Activated naive CD8-positive, alpha-beta T cell treated with anti-CD3 and anti-CD28 coated beads, Interleukin-2, amount 10 ng/mL, durations not matched to agents 7 days and 5 days (primary cell): ENCODE data around the gene SYNGR2. TPM values are rescaled to one million over a fixed set of nuclear protein-coding genes. Genes with fewer than 3 reads are reported as not detected.
A peak's percentile ranks its signal among the peaks of the same experiment; 100 is the strongest.

Experiments
- ATAC-seq: fragments of 150-1000 bp; cut with Tn5 transposase; one replicate; pipeline ENCODE4 v1.10.0; 2021; ENCODE audit warnings: low read depth, moderate library complexity
- POLR2A ChIA-PET: fragments of 350-600 bp; sonication (Branson Sonifier 250); formaldehyde crosslinking; loops from one replicate; lab custom pipeline; 2021; ENCODE audit warnings: antibody characterized with exemption; lab: Charles Lee
- DNase-seq: peaks from one replicate; pipeline ENCODE4 v3.0.0; 2021
- H3K27ac Mint-ChIP-seq: one replicate; pipeline ENCODE4 v1.8.0; 2022; ENCODE audit warnings: mild to moderate bottlenecking, mixed read lengths
- H3K27me3 Mint-ChIP-seq: one replicate; pipeline ENCODE4 v1.8.0; 2022; ENCODE audit warnings: mild to moderate bottlenecking, moderate library complexity, mixed read lengths
- H3K36me3 Mint-ChIP-seq: one replicate; pipeline ENCODE4 v1.8.0; 2021; ENCODE audit warnings: mild to moderate bottlenecking, mixed read lengths
- H3K4me1 Mint-ChIP-seq: one replicate; pipeline ENCODE4 v1.8.0; 2021; ENCODE audit warnings: mixed read lengths
- H3K4me3 Mint-ChIP-seq: one replicate; pipeline ENCODE4 v1.8.0; 2022; ENCODE audit warnings: mild to moderate bottlenecking, moderate library complexity, mixed read lengths
- H3K9me3 Mint-ChIP-seq: one replicate; pipeline ENCODE4 v1.8.0; 2021; ENCODE audit warnings: mixed read lengths
- total RNA-seq, 2 experiments: library from RNA; stranded (reverse); gene quantifications; one replicate each; pipeline ENCODE4 v1.2.3, GENCODE V29; 2021

The SYNGR2 gene
- total RNA-seq, 2 experiments from 2014 or later: 43.2 to 50.5 TPM

DNA sequence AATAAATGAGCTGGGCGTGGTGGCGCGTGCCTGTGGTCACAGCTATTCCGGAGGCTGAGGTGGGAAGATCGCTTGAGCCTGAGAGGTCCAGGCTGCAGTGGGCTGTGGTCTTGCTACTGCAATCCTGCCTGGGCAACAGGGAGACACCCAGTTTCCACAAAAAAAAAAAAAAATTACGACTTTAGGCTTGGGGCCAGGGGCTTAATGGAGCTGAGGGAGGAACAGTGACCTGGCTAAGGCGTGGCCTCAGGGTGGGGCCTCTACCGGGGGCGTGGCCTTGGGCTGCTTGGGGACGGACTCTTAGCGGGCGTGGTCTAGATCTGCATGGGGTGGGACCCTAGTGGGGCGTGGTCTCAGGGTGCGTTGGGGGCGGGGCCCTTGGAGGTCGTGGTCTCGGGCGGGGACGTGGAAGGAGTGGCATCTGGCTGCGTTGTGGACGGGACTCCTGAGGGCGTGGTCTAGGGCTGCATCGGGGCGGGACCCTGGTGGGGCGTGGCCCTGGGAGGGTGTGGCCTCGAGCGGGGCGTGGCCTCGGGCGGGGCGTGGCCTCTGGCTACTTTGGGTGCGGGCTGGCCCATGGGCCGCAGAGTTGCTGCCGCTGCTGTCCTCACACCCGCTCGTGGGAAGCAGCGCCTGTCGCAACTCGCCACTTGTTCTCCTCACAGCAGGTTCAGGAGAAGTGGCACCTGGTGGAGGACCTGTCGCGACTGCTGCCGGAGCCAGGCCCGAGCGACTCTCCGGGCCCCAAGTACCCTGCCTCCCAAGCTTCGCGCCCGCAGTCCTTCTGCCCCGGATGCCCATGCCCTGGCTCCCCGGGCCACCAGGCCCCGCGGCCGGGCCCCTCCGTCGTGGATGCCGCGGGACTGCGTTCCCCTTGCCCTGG, 28.0 kb upstream of the SYNGR2 start:
- peak overlapping the region; percentile 22 for H3K4me3 Mint-ChIP-seq

GRCh38 chr17:78141437-78142118, 26.8 kb upstream of the SYNGR2 start:
- no peaks in the 10 kb centered on the region for H3K9me3 Mint-ChIP-seq

More for the DNA sequence above, 28.0 kb upstream of the SYNGR2 start:
- peaks cover 20% of the 10 kb centered on the region for H3K36me3 Mint-ChIP-seq
- no peaks in the 10 kb centered on the region for H3K27me3 Mint-ChIP-seq
- ATAC-seq (peak; percentile 73), DNase-seq (peak; percentile 97)
- H3K9me3 Mint-ChIP-seq: no peaks in the 10 kb centered on the region
- H3K4me1 Mint-ChIP-seq: peaks cover 44% of the 10 kb centered on the region
- peak overlapping the region; percentile 68 for H3K27ac Mint-ChIP-seq
- POLR2A ChIA-PET: interaction anchor here (0.5 to 14.8 kb wide), 12 partner anchors 11 to 1752 kb away, joined by 3 to 380 read pairs (median 4); partner anchors contain the start of genes TMC6, TMC8 and TNRC6C

DNA sequence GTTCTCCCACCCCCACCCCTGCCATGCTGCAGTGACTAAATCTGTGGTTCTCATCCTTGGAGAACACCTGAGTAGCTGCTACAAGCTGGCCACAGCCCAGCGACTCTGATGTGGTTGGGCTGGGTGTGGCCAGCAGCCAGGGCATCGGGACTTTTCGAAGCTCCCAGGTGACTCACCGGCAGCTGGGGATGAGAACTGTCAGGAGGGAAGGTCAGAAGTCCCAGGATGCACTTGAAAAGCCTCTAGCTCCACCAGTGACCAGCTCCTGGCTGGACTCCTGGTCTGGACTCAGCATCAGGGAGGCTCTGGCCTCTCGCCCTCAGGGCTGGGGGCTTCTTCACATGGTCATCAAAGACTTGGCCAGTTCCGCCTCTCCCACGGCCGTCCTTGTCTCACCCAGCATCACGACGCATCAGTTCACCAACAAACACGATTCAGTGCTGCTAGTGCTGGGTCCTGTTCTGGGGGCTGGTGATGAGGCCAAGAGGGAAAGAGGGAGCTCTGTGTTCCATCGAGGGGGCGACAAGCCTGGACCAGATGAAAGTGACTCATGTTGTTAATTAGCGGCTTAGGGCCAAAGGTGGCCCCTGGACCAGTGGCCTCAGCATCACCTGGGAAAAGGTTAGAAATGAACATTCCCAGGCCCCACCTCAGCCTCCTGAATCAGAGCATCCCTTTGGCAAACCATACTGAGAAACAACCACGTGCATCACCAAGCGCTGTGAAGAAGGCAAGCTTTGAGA, 26.1 kb upstream of the SYNGR2 start:
- DNase-seq: no peak
- Mint-ChIP-seq H3K4me3 (no peak overlapping the region), H3K36me3 (peaks cover 10% of the 10 kb centered on the region), H3K27ac (peak overlapping the region; percentile 9), H3K27me3 (no peaks in the 10 kb centered on the region), H3K4me1 (peaks cover 31% of the 10 kb centered on the region), H3K9me3 (no peaks in the 10 kb centered on the region)
- ATAC-seq: no peak
- POLR2A ChIA-PET: interaction anchor here (0.8 to 14.8 kb wide), 6 partner anchors 8 to 27 kb away, joined by 3 to 380 read pairs (median 4); partner anchors contain the start of genes TMC6 and TMC8

More at GRCh38 chr17:78141437-78142118, 26.8 kb upstream of the SYNGR2 start:
- Mint-ChIP-seq H3K4me3 (no peak overlapping the region), H3K27me3 (no peaks in the 10 kb centered on the region), H3K4me1 (peaks cover 36% of the 10 kb centered on the region), H3K36me3 (peaks cover 11% of the 10 kb centered on the region), H3K27ac (no peak overlapping the region)
- POLR2A ChIA-PET: interaction anchor here (0.8 to 14.8 kb wide), 7 partner anchors 7 to 28 kb away, joined by 3 to 380 read pairs (median 4); partner anchors contain the start of genes TMC6 and TMC8
- ATAC-seq (no peak), DNase-seq (no peak)

GRCh38 chr17:78143214-78144146, 24.9 kb upstream of the SYNGR2 start:
- no peaks in the 10 kb centered on the region for H3K9me3 Mint-ChIP-seq
- H3K4me1 Mint-ChIP-seq: peaks cover 29% of the 10 kb centered on the region
- H3K36me3 Mint-ChIP-seq: peaks cover 7% of the 10 kb centered on the region
- DNase-seq (no peak), ATAC-seq (no peak)
- H3K27ac Mint-ChIP-seq: peak overlapping the region; percentile 75
- no peaks in the 10 kb centered on the region for H3K27me3 Mint-ChIP-seq
- POLR2A ChIA-PET: interaction anchor here (0.6 to 14.8 kb wide), 4 partner anchors 9 to 1791 kb away, joined by 3 to 380 read pairs (median 8); partner anchors contain the start of genes TMC6 and TMC8
- H3K4me3 Mint-ChIP-seq: no peak overlapping the region

DNA sequence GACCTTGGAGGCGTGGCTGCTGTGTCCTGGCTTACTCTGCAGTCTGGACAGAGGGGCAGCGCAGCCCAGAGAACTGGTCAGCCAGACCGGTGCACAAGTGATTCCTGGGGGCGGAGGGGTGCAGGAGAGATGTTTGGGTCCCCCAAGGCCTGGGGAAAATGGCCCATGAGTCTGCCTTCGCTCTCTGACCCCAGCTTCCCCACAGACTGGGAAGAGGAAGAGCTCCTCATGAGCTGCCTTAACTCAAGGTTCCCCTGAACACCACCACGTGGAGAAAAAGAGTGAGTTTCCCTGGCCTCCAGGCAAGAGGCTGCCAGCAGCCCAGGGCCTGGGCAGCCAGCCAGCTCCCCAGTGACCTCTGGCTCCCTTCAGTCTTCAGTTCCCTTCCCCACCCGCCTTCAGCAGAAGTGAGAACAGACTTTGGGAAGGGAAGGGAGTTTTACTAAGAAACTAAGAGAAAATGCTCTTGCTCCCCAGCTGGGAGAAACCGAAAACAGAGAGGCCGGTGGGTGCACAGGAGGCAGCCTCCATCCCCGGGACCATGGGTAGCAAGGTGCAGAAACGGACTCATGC, 24.1 kb upstream of the SYNGR2 start:
- POLR2A ChIA-PET: interaction anchor here (1.0 to 14.8 kb wide), 4 partner anchors 10 to 25 kb away, joined by 3 to 380 read pairs (median 8); partner anchors contain the start of genes TMC6 and TMC8
- no peak overlapping the region for H3K4me3 Mint-ChIP-seq
- peaks cover 7% of the 10 kb centered on the region for H3K36me3 Mint-ChIP-seq
- peaks cover 24% of the 10 kb centered on the region for H3K4me1 Mint-ChIP-seq
- DNase-seq (no peak), ATAC-seq (no peak)
- H3K27me3 Mint-ChIP-seq: no peaks in the 10 kb centered on the region
- H3K9me3 Mint-ChIP-seq: no peaks in the 10 kb centered on the region
- peak overlapping the region; percentile 75 for H3K27ac Mint-ChIP-seq

DNA sequence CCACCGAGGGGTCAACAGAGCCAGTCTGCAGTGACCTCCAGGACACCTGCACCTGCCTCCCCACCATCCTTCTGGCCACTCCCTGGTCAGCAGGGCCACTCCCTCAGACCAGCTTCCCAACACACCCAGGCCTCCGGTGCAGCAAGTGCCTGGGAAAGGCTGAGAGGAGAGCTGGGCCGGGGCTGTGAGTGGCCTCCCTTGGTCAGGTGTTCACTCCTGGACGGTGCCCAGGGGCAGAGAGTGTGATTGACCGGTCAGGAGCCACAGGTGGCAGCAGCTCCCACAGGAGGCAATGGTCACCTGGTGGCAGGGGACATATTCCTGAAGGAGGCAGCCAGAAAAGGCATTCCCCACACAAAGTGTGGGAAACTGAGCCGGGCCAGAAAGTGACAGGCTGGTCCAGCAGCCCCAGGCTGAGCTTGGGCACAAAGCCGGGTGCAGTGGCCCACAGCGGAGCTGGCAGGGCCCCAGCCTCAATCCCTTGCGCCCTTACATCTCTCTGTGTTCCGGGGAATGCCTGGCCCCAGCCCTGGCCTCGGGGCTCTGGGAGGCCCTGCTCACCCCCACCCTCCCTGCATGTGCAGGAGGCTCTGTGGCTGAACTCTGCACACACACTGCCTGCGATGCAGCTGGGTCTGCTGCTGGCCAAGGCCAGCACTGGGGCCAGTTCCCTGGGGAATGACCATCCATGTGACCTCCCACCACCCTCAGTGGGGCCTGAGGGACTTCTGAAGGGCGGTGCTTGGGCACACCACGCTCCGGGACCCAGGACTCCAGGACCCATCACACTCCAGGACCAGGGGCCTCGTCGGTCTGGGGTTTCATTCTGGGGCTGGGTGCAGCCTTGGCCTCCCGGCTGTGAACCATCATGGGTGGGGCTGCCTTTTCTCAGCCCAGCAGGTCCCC, 23.4 kb upstream of the SYNGR2 start:
- H3K4me3 Mint-ChIP-seq: no peak overlapping the region
- H3K27ac Mint-ChIP-seq: no peak overlapping the region
- no peak for DNase-seq
- H3K36me3 Mint-ChIP-seq: peaks cover 7% of the 10 kb centered on the region
- POLR2A ChIA-PET: interaction anchor here (1.0 to 14.8 kb wide), 4 partner anchors 10 to 24 kb away, joined by 3 to 380 read pairs (median 8); partner anchors contain the start of genes TMC6 and TMC8
- no peaks in the 10 kb centered on the region for H3K27me3 Mint-ChIP-seq
- no peaks in the 10 kb centered on the region for H3K9me3 Mint-ChIP-seq
- H3K4me1 Mint-ChIP-seq: peaks cover 20% of the 10 kb centered on the region
- no peak for ATAC-seq

- Mint-ChIP-seq H3K9me3 (no peaks in the 10 kb centered on the region), H3K4me3 (no peak overlapping the region), H3K36me3 (peaks cover 4% of the 10 kb centered on the region), H3K27ac (no peak overlapping the region), H3K4me1 (peaks cover 13% of the 10 kb centered on the region), H3K27me3 (no peaks in the 10 kb centered on the region)
- ATAC-seq (no peak), DNase-seq (no peak)
- POLR2A ChIA-PET: interaction anchor here (0.9 kb wide), 1 partner anchor 19 kb away, joined by 3 read pairs; no protein-coding TSS in a partner anchor
Measured at GRCh38 chr17:78146471-78146869, 21.9 kb upstream of the SYNGR2 start.

- H3K36me3 Mint-ChIP-seq: peaks cover 4% of the 10 kb centered on the region
- no peak overlapping the region for H3K27ac Mint-ChIP-seq
Measured at GRCh38 chr17:78146881-78147280, 21.5 kb upstream of the SYNGR2 start.

GRCh38 chr17:78147315-78147998, 20.9 kb upstream of the SYNGR2 start:
- peak overlapping the region; percentile 54 for H3K27ac Mint-ChIP-seq
- H3K9me3 Mint-ChIP-seq: no peaks in the 10 kb centered on the region
- ATAC-seq: no peak
- H3K4me1 Mint-ChIP-seq: peaks cover 13% of the 10 kb centered on the region
- H3K27me3 Mint-ChIP-seq: no peaks in the 10 kb centered on the region
- peaks cover 4% of the 10 kb centered on the region for H3K36me3 Mint-ChIP-seq
- POLR2A ChIA-PET: interaction anchor here (0.9 kb wide), 1 partner anchor 20 kb away, joined by 3 read pairs; no protein-coding TSS in a partner anchor
- no peak for DNase-seq
- no peak overlapping the region for H3K4me3 Mint-ChIP-seq

More at GRCh38 chr17:78146881-78147280, 21.5 kb upstream of the SYNGR2 start:
- DNase-seq (no peak), ATAC-seq (no peak)
- H3K4me1 Mint-ChIP-seq: peaks cover 13% of the 10 kb centered on the region
- POLR2A ChIA-PET: interaction anchor here (0.9 kb wide), 1 partner anchor 19 kb away, joined by 3 read pairs; no protein-coding TSS in a partner anchor
- H3K9me3 Mint-ChIP-seq: no peaks in the 10 kb centered on the region
- no peak overlapping the region for H3K4me3 Mint-ChIP-seq
- H3K27me3 Mint-ChIP-seq: no peaks in the 10 kb centered on the region

- no peak overlapping the region for H3K4me3 Mint-ChIP-seq
Measured at GRCh38 chr17:78148286-78149016, 19.9 kb upstream of the SYNGR2 start.

More at GRCh38 chr17:78148286-78149016, 19.9 kb upstream of the SYNGR2 start:
- no peaks in the 10 kb centered on the region for H3K9me3 Mint-ChIP-seq
- peaks cover 10% of the 10 kb centered on the region for H3K4me1 Mint-ChIP-seq
- H3K27ac Mint-ChIP-seq: no peak overlapping the region
- POLR2A ChIA-PET: no interaction called here
- DNase-seq (no peak), ATAC-seq (no peak)
- no peaks in the 10 kb centered on the region for H3K36me3 Mint-ChIP-seq
- H3K27me3 Mint-ChIP-seq: no peaks in the 10 kb centered on the region
